CD1c-positive myeloid dendritic cell (primary cell): Measurements from ENCODE around the gene USF2.
"Not testable (repeated sequence)": the region's sequence is repeated elsewhere in the genome, so short reads cannot be mapped to it uniquely, and the experiment has no call there.

ENCODE experiments used
- DNase-seq: peaks from one replicate; pipeline ENCODE4 v3.0.0-alpha.2; 2016; ENCODE audit errors: extremely low spot score

Gene USF2, protein sequence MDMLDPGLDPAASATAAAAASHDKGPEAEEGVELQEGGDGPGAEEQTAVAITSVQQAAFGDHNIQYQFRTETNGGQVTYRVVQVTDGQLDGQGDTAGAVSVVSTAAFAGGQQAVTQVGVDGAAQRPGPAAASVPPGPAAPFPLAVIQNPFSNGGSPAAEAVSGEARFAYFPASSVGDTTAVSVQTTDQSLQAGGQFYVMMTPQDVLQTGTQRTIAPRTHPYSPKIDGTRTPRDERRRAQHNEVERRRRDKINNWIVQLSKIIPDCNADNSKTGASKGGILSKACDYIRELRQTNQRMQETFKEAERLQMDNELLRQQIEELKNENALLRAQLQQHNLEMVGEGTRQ

DNA sequence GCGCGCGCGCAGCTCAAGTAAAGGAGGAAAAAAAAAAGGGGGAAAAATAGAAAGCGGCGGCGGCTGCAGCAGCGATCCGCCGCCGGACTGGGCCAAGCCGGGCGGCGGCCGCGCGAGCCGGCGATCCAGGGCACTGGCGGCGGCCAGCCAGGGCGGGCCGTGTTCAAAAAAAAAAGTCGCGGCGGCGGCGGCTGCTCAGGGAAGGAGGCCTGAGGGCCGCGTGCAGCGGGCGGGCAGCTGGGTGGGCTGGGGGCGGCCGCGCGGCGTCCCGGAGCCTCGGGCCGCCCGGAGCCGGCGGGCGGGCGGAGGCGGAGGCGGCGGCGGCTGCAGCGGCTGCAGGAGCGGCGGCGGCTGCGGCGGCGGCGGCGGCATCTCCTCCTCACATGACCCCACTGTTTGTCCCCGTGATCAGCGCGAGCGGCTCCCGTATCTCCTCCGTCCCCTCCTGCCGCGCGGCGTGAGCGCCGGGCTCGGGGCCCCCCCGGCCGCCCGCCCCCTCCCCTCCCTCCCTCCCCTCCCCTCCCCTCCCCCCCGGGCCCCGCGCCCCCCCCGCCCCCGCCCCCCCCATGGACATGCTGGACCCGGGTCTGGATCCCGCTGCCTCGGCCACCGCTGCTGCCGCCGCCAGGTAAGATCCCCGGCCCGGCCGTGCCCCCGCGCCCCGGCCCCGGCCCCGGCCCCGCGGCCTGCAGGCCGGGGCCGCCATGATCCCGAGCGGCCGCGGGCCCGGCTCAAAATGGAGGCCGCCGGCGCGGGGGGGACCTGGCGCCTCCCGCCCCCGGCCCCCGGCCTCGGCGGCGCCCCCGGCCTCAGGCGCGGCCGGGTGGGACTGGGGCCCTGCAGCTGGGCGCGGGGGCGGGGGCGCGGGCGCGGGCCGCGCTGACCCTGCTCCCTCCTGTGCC, at the start of gene USF2:
Gene USF2 (plus strand): TSS at position 427 of the 902 bp plus-strand sequence. CDS start 140 bp downstream, at position 567.
- DNase-seq: peak; percentile 77

DNA sequence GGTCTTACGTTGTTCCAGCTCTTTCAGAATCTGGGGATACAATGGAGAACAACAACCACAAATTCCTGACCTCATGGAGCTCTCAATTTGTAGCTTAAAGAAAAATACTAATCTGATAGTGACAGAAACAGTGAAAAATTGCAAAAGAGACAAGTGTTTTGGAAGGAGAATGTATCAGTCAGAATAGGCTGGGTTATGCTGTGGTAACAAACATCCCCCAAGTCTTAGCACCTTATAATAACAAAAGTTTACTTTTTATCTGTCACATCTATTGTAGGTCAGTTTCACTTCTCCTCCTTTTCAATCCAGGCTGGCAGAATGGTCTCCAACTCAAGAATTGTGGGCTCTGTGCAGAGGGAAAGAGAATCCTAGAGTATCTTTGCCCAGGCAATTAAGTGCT, 49.8 kb upstream of the USF2 start:
- no peak for DNase-seq

DNA sequence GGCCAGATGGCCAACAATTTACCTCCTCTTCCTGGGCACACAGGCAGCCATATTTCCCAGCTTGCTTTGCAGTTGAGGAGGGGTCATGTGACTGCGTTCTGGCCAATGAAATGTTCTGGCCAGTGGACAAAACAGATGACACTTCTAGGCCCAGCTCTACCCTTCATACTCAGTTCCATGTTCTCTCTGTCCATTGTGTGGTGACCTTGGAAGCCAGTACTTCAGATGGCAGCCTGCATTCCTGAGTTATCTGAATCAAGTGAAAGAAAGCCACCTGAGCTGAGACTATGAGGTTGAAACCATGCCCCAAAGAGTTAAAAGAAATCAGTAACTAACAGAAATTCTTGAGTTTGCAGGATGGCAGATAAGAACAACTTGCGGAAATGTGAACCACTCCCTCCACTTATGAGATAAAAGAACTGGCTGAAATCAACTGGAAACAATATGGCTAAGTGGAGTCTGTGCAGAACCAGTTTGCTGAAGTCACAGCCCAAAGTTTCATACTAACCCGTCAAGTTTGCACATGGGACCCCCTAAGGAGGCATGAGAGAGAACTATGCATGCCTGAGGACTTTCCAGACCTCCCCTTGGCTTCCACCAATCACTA, 48.3 kb upstream of the USF2 start:
- DNase-seq: no peak

DNA sequence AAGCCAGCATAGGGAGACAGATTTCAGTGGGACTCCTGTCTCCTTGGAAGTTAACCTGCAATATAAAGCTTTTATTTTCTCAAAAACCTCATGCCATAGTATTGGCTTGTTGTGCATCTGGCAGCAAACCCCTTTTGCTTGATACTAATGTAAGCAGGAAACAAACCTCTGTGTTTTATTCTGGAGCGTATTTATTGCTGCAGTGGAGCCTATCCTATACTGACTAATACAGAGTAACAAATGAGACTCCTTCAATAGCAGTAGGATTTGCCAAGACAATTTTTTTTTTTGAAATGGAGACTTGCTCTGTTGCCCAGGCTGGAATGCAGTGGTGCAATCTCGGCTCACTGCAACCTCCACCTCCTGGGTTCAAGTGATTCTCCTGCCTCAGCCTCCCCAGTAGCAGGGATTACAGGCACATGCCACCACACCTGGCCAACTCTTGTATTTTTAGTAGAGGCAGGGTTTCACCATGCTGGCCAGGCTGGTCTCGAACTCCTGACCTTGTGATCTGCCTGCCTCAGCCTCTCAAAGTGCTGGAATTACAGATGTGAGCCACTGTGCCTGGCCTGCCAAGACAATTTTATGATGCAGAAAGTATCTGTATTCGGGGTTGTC, 47.7 kb upstream of the USF2 start:
- DNase-seq: not testable (repeated sequence)

DNA sequence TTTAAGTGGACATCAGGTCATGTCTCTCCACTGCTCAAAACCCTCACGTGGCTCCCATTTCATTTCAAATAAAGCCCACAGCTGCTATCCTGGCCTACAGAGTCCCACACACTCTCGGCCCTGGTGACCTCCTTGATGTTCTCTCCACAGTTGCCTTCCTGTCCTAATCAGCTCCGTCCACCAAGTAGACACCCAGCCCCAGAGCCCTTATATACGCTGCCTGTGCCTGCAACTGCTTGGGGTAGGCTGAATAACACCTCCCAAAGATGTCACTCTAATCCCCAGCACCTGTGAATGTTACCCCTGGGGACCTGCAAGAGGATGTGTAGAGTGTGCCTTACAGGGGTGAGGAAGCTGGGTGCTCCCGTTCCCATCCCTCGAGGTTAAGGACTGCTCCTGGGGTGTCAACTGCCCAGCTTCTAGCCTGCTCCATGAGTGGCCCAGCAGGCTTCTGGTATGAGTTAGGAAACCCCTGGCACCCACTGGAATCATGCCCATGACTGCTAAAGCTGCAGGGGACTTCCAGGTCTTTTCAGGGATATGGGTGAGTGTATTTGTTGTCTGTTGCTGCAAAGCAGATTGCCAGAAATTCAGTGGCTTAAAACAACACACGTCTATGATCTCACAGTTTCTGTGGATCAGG, 46.3 kb upstream of the USF2 start:
- DNase-seq: no peak

DNA sequence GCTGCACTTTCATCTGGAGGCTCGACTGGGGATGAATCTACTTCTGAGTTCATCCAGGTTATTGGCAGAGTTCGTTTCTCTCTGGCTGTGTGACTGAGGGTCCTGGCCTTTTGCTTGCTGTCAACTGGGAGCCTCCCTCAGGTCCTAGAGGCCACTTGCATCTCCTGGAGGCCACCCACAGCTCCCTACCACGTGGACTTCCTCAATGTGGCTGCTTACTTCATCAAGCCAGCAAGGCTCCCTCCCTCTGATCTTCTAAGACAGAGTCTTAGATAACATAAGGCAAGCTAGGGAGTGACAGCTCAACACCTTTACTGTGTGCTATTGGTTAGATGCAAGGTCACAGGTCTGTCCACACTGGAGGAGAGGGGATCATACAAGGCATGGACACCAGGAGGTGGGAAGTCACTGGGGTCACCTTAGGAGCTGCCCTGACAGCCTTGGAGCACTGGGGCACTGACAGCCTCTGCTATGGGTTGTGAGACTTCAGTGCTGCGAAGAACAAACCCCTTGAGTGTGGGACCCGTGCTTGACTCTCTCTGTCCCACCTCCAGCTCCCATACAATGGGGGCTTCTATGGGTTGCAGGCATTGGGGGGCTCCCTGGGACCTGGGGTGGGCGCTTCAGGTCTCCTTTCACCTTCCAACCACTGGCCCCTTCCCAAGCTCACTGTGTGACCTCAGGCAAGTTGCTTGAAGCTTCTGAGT, 45.5 kb upstream of the USF2 start:
- peak; percentile 75 for DNase-seq

DNA sequence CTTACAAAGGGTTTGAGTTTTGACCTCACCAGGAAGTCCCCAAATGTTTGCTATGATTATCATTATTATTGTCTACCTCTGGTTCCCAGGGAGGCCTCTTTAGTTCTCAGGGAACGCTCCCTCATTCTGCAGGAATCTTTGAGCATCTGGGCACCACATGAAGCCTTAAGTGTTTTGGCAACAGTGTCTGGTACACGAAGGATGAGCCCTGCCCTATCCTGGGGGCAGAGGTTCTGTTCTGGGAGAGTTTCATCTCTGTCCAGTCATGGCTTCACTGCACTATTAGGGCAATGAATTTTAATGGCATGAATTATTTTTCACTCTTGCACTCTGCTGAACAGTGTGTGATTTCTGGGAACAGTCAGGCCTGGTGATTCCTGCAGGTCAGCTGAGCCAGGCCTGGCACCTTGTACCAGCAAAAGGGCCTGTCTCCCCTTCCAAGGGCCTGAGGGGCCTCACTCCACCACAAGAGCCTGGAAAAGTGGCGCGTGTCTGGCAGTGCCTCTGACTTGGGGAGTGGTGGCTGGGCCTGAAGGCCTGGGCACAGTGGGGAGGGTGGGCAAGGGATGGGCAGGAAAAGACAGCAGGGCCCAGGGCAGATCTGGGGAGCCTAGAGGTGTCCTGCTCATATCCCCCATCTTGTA, 44.8 kb upstream of the USF2 start:
- DNase-seq: no peak

DNA sequence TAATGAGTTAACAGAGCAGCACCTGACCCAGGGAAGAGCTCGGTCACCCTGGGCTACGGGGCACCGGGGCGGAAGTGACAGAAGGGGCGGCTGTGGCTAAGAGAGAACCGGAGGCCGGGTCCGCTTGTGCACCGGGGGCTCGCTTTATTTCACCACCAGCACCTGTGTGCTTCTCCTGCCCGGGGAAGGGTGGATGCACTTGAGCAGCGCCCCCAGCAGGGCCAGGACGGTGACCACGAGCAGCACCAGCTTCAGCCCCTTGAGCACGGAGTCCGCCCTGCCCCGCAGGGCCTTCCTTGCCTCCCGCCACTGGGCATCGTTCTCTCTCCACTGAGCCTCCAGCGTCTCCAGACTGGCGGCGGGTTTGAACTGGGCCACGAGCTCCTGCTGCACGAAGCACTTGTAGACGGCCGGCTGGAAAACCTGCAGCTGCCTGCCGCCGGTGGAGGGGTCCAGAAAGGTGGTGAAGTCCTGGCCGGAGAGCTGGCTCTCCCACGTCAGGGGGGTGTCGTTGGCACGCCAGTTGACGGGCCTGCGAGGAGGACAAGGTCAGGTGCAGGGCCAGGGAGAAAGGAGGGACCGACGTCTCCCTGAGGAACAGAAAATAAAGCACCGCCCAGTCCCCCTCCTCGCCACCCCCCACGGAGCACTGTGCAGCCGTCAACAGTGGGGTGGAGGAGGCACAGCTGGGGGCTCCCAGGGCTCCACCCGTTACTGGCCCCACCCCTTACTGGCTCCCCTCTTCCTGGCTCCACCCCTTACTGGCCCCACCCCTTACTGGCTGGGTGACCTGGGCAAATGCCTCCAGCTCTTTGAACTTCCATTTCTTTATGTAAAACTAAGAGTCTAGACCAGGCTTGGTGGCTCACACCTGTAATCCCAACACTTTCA, 43.8 kb upstream of the USF2 start:
- DNase-seq: no peak

DNA sequence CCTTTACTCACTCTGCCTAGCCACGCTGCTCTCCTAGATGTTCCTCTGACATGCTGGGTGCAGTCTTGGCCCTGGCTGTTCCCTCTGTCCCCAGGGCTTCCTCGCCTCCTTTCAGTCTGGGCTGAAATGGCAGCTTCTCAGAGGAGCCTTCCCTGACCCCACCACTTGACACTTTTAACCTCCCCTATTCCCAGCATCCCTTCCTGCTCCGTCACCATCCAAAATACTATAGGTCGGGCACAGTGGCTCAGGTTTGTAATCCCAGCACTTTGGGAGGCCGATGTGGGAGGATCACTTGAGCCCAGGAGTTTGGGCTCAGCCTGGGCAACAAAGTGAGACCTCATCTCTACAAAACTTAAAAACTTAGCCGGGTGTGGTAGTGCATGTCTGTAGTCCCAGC, 42.8 kb upstream of the USF2 start:
- DNase-seq: no peak

DNA sequence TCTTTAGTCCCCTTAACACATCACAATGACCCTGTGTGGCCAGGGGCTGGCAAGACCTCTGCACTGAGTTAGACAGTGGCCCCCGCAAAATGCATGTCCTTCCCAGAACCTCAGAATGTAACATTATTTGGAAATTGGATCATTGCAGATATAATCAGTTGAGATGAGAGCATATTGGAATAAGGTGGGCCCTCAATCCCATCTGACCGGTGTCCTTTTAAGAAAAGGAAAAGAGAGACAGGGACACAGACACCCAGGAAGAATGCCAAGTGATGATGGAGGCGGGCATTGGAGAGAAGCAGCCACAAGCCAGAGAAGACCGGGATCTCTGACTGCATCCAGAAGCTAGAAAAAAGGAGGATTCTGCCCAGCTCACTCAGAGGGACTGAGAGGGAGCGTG, 42.0 kb upstream of the USF2 start:
- DNase-seq: no peak

DNA sequence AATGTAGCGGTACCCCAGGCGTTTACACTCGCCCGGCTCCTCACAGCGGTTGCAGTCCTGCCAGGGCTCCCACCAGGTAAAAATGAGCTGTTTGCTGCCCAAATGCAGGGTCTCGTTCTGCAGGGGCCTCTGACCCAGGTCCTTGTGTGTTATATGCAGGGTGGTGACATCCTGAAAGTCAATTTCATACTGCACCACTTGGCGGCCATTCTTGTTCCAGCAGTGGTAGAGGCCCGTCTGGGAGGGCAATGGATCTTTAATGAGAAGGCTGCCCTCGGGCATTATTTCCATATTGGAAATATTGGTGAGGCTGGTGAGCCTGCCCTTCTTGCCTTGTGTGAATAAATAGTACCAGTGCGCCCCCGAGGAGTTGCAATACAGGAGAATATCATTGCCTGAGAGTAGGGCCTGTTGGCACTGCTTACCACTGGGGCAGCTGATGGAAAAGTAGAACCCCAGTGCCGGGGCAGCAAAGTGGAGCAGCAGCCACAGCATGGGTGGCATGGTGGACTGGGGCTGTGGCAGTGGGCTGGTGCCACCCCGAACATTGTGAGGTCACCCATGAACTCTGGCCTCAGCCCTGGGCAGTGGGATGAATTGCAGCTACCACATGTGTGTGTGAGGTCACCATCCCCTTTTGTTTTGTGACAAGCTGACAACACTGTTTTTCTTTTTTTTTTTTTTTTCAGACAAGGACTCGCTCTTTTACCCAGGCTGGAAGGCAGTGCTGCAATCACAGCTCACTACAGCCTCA, 40.4 kb upstream of the USF2 start, which contains the start of gene FAM187B:
Gene FAM187B (minus strand): TSS at position 563 of the 754 bp plus-strand sequence. CDS start 59 bp downstream, at position 504.
- DNase-seq: peak; percentile 55

DNA sequence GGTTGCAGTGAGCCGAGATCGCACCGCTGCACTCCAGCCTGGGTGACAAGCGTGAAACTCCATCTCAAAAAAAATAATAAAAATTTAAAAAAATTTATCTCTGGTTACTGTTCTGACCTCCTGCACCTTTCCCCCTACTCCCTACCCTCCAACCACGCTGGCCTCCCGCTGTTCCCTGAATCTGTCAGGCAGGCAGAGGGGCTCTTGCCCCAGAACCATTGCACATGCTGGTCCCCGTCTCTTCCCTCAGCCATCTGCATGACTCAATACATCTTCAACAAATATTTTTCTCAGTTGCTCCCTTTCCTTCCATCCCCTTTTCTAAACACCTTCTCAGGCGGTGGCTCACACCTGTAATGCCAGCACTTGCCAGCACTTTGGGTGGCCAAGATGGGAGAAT, 39.2 kb upstream of the USF2 start:
- no peak for DNase-seq

DNA sequence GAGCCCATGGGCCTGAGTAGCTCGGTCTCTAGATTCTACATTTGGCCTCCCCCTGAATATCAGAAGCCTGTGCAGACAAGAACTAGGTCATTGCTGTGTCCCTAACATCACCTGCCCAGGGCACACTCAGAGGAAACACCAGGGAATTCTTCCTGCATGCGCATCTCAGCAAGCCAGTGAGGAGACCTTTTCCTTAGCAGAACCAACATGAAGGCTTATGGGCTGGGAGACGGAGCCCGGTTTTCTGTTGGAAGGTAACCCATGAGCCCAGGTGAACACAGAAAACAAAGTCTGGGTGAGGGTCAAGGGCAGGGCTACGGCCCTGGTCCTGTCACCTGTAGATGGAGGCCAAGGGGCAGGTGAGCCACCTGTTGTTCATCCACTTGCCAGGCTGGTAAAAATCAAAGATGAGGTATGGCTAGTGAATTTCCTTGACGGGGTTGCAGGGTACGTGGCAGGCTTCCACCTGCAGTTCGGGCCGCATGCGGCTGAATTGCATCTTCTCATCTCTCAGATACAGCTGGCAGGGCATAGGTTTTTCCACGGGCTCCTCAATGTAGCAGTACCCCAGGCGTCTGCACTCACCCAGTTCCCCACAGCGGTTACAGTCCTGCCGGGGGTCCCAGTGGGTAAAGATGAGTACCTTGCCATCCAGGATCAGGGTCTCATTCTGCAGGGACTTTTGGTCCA, 36.7 kb upstream of the USF2 start:
- DNase-seq: no peak

DNA sequence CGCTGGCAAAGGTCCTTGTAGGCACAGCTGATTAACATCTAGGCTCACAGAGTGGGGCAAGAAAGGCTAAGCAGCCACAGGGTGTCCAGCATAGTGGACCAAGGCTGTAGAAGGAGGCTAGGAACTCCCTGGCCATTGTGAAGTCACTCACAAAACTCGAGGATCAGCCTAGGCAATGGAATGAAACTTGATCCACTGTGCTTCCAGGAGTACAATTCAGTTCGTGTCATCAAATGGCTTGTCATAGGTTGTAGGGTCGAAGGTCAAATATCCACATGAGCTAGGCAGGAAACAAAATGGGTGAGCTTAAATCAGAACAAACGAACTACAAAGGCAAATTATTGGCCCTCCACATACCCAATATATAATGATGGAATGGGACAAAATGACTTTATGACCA, 35.9 kb upstream of the USF2 start:
- DNase-seq: no peak

DNA sequence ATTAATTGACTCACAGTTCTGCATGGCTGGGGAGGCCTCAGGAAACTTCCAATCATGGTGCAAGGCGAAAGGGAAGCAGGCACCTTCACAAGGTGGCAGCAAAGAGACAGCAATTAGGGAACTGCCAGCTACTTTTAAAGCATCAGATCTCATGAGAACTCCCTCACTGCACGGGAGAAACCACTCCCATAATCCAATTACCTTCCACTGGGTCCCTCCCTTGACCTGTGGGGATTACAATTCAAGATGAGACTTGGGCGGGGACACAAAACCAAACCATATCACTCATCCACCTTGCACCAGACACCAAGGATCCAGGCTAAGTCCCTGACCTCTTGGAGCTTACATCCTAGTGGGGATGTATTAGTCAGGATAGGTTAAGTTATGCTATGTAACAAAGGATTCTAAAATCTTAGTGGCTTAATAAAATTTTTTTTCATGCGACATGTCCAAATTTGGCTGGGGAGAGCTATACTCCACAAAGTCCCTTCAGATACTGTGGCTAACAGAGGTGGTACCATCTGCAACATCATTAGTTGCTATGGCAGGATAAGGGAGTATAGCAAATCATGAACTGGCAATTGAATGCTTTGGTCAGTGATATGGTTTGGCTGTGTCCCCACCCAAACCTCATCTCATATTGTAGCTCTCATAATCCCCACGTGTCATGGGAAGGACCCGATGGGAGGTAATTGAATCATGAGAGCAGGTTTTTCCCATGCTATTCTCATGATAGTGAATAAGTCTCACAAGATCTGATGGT, 31.9 kb upstream of the USF2 start:
- peak; percentile 23 for DNase-seq

DNA sequence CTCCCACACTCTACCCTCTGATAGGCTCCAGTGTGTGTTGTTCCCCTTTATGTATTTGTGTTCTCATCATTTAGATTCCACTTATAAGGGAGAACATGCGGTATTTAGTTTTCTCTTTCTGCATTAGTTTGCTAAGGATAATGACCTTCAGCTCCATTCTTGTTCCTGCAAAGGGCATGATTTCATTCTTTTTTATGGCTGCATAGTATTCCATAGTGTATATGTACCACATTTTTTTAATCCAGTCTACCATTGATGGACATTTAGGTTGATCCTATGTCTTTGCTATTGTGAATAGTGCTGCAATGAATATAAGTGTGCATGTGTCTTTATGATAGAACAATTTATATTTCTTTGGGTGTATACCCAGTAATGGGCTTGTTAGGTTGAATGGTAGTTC, 29.2 kb upstream of the USF2 start:
- not testable (repeated sequence) for DNase-seq

DNA sequence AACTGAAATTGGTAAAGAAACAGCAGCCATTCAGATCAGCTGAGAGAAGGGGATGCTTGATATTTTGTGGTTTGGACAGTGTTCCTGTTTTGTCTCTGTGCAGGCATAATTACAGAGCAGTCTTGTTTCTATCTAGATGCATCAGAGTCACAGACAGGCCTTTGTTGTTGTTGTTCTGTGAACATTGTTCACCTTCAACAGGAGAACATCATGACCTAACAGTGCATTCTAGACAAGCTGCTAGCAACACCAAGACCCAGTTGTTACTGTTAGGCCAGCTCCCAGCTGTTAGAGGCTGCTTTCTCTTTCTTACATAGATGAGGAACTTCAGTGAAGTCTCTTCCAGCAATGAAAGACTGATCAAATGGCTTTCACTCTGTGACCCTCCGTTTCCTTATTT, 28.4 kb upstream of the USF2 start:
- peak; percentile 60 for DNase-seq
